IMR-90 (cell line): ENCODE data around the gene DNAJC7. TPM values are rescaled to one million over a fixed set of nuclear protein-coding genes. Genes with fewer than 3 reads are reported as not detected.

Experiments used
- ATAC-seq: fragments of 200-7000 bp; cut with Tn5 transposase; 2 replicates; pipeline ENCODE4 v1.9.1; 2020; ENCODE audit warnings: low read depth, mild to moderate bottlenecking, moderate library complexity
- BruUV-seq: library from RNA; stranded (reverse); fragments of 400-500 nt; replicated peaks from 2 replicates; lab custom pipeline; 2021; lab: Mats Ljungman, UMichigan
- CTCF ChIA-PET: fragments of 300-600 bp; formaldehyde crosslinking; extraction: SDS; loops from one replicate; lab custom pipeline; 2021; ENCODE audit warnings: antibody characterized with exemption; lab: Yijun Ruan, JAX
- POLR2A ChIA-PET: fragments of 300-600 bp; sonication (Branson Sonifier 250); formaldehyde crosslinking; loops from one replicate; lab custom pipeline; 2022; ENCODE audit warnings: antibody characterized with exemption; ENCODE audit not compliant: unreplicated experiment; lab: Charles Lee
- DNase-seq: peaks from one replicate; pipeline ENCODE4 v3.0.0; 2013
- H2AFZ ChIP-seq: replicated peaks from 2 replicates; pipeline ENCODE3; 2013; ENCODE audit warnings: low read length, mild to moderate bottlenecking; ENCODE audit not compliant: poor library complexity
- H2AK5ac ChIP-seq: 2 replicates; pipeline ENCODE4 v1.6.1; 2013; ENCODE audit warnings: low read depth, low read length, inconsistent platforms
- H2AK9ac ChIP-seq: replicated peaks from 2 replicates; pipeline ENCODE3; 2013; ENCODE audit warnings: mild to moderate bottlenecking, low read depth, low read length, moderate library complexity; ENCODE audit not compliant: poor library complexity
- H2BK120ac ChIP-seq: 2 replicates; pipeline ENCODE4 v1.6.1; 2013; ENCODE audit warnings: low read depth, low read length, inconsistent platforms
- H2BK15ac ChIP-seq: 3 replicates; pipeline ENCODE4 v1.6.1; 2013; ENCODE audit warnings: low read depth, low read length, inconsistent platforms
- H2BK20ac ChIP-seq: 2 replicates; pipeline ENCODE4 v1.6.1; 2013; ENCODE audit warnings: low read depth, mild to moderate bottlenecking, inconsistent platforms, low read length, moderate library complexity
- H2BK5ac ChIP-seq: 2 replicates; pipeline ENCODE4 v1.6.1; 2013; ENCODE audit warnings: mild to moderate bottlenecking, low read depth, low read length, inconsistent platforms; ENCODE audit not compliant: poor library complexity, severe bottlenecking
- H3K14ac ChIP-seq: replicated peaks from 2 replicates; pipeline ENCODE4 v1.6.1; 2013; ENCODE audit warnings: low read depth, low read length, inconsistent platforms
- H3K18ac ChIP-seq: 2 replicates; pipeline ENCODE4 v1.6.1; 2013; ENCODE audit warnings: low read depth, low read length, control low read depth
- H3K23ac ChIP-seq: 2 replicates; pipeline ENCODE4 v1.6.1; 2013; ENCODE audit warnings: low read depth, low read length, inconsistent platforms
- H3K27ac ChIP-seq: 2 replicates; pipeline ENCODE4 v1.5.1; 2013; ENCODE audit warnings: mild to moderate bottlenecking, control low read depth, low read length; ENCODE audit not compliant: insufficient read depth
- H3K27me3 ChIP-seq: 2 replicates; pipeline ENCODE4 v1.6.1; 2013; ENCODE audit warnings: low read length; ENCODE audit not compliant: control insufficient read depth, insufficient read depth
- H3K36me3 ChIP-seq: 2 replicates; pipeline ENCODE4 v1.6.1; 2013; ENCODE audit warnings: low read length, mixed read lengths; ENCODE audit not compliant: control insufficient read depth, insufficient read depth
- H3K4ac ChIP-seq: 2 replicates; pipeline ENCODE4 v1.6.1; 2013; ENCODE audit warnings: low read depth, low read length, inconsistent platforms
- H3K4me1 ChIP-seq: 2 replicates; pipeline ENCODE4 v1.6.1; 2013; ENCODE audit warnings: low read length, mixed read lengths; ENCODE audit not compliant: control insufficient read depth, insufficient read depth
- H3K4me2 ChIP-seq: 2 replicates; pipeline ENCODE4 v1.6.1; 2013; ENCODE audit warnings: low read depth, mild to moderate bottlenecking, control low read depth, low read length, moderate library complexity
- H3K4me3 ChIP-seq: 2 replicates; pipeline ENCODE4 v1.5.1; 2013; ENCODE audit warnings: low read depth, mild to moderate bottlenecking, control low read depth, low read length, moderate library complexity; ENCODE audit not compliant: insufficient read depth
- H3K56ac ChIP-seq: 2 replicates; pipeline ENCODE4 v1.6.1; 2013; ENCODE audit warnings: low read length, inconsistent platforms; ENCODE audit not compliant: insufficient read depth; ENCODE audit errors: extremely low read depth
- H3K79me1 ChIP-seq, 2 experiments: 2 replicates each; pipeline ENCODE4 v1.6.1; 2013; ENCODE audit warnings: low read length in 2 of 2, inconsistent platforms in 1 of 2, low read depth in 1 of 2
- H3K9ac ChIP-seq: 2 replicates; pipeline ENCODE4 v1.6.1; 2013; ENCODE audit warnings: low read depth, low read length, control low read depth
- H3K9me1 ChIP-seq: 2 replicates; pipeline ENCODE4 v1.6.1; 2013; ENCODE audit warnings: low read length, inconsistent platforms; ENCODE audit not compliant: insufficient read depth
- H3K9me3 ChIP-seq: 2 replicates; pipeline ENCODE4 v1.6.1; 2013; ENCODE audit warnings: low read length; ENCODE audit not compliant: control insufficient read depth, insufficient read depth
- H4K20me1 ChIP-seq: 2 replicates; pipeline ENCODE4 v1.6.1; 2013; ENCODE audit warnings: low read length, inconsistent platforms; ENCODE audit not compliant: insufficient read depth
- H4K5ac ChIP-seq: 2 replicates; pipeline ENCODE4 v1.6.1; 2013; ENCODE audit warnings: mild to moderate bottlenecking, low read depth, low read length, control low read depth
- H4K8ac ChIP-seq, 2 experiments: 2 replicates each; pipeline ENCODE4 v1.6.1; 2013; ENCODE audit warnings: low read depth in 2 of 2, low read length in 2 of 2, control low read depth in 1 of 2, inconsistent platforms in 1 of 2
- H4K91ac ChIP-seq: 2 replicates; pipeline ENCODE4 v1.6.1; 2013; ENCODE audit warnings: low read depth, low read length, inconsistent platforms; ENCODE audit not compliant: insufficient read depth
- BHLHE40 ChIP-seq: fragments of 150-350 bp; IDR thresholded peaks from 2 replicates; pipeline ENCODE4 v1.6.1; 2016; ENCODE audit warnings: mild to moderate bottlenecking, low read depth, low read length
- CHD1 ChIP-seq: IDR thresholded peaks from 2 replicates; pipeline ENCODE4 v1.6.1; 2012; ENCODE audit warnings: low read depth, low read length, improper control_type of control experiment
- RCOR1 ChIP-seq: IDR thresholded peaks from 2 replicates; pipeline ENCODE4 v1.6.1; 2012; ENCODE audit warnings: mild to moderate bottlenecking, low read length, improper control_type of control experiment; ENCODE audit not compliant: insufficient replicate concordance
- SMC3 ChIP-seq: fragments of 150-350 bp; IDR thresholded peaks from 2 replicates; pipeline ENCODE4 v1.6.1; 2016; ENCODE audit warnings: low read depth, mild to moderate bottlenecking, antibody characterized with exemption, low read length, moderate library complexity
- WGBS, 2 experiments: methylation state at CpG; one replicate each; pipeline versions ENCODE4 v1.1.5 to v1.1.7; 2013; ENCODE audit warnings: missing lambda C conversion rate in 2 of 2; ENCODE audit not compliant: insufficient read length in 1 of 2; ENCODE audit errors: extremely low coverage in 2 of 2; 5-methylcytosine and 5-hydroxymethylcytosine counted together
- dilution Hi-C: fragments of 300-500 bp; cut with HindIII; formaldehyde crosslinking; loops from one replicate; pipeline ENCODE4 v1.14.3; 2018; ENCODE audit warnings: low sequenced_read_pairs; ENCODE audit not compliant: unreplicated experiment
- in situ Hi-C: fragments of 300-500 bp; cut with MboI; formaldehyde crosslinking; loops from 3 replicates; pipeline ENCODE4 v1.14.3; 2019; ENCODE audit warnings: low sequenced_read_pairs, inconsistent platforms, mixed read lengths
- intact Hi-C: fragments of 100-400 bp; cut with micrococcal nuclease; formaldehyde crosslinking; loops from 2 replicates; pipeline ENCODE4 v1.10.0; 2022
- polyA plus RNA-seq, 3 experiments: library from polyadenylated mRNA; depleted of rRNA; stranded (reverse); fragments of >200 nt; gene quantifications; 2 replicates each; pipeline ENCODE4 v1.2.3, GENCODE V29; 2012; ENCODE audit warnings: low replicate concordance in 1 of 3
- total RNA-seq: library from RNA; depleted of rRNA; stranded (reverse); fragments of >200 nt; gene quantifications from 2 replicates; pipeline ENCODE4 v1.2.3, GENCODE V29; 2012
- TF ChIP-seq, protein P1 (sequence below): fragments of 150-350 bp; IDR thresholded peaks from 2 replicates; pipeline ENCODE4 v1.6.1; 2016; ENCODE audit warnings: low read depth, mild to moderate bottlenecking, low read length, moderate library complexity, borderline replicate concordance

Gene DNAJC7
- total and polyA plus RNA-seq, 2 of the 4 experiments (the other 2 are of a cell fraction): 49.3 to 71.7 TPM

DNA sequence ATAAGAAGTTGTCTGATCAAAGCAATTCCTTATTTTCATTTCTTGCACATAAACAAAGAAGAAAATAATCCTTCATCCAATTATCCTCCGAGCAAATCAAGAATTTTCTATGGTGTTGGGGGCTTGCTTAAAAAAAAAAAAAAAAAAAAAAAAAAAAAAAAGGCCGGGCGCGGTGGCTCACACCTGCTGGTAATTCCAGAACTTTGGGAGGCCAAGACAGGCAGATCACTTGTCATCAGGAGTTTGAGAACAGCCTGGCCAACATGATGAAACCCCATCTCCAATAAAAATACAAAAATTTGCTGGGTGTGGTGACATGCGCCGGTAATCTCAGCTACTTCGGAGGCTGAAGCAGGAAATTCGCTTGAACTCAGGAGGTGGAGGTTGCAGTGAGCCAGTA is 31.3 kb downstream of the DNAJC7 start:
- Histone ChIP-seq H4K91ac (no peak overlapping the region), H2AFZ (no peak overlapping the region), H3K9me3 (no peaks in the 10 kb centered on the region), H3K4me1 (no peaks in the 10 kb centered on the region), H3K4me2 (no peak overlapping the region), H2BK20ac (no peak overlapping the region), H2BK15ac (no peak overlapping the region), H4K5ac (no peak overlapping the region), H3K56ac (no peak overlapping the region), H3K18ac (no peak overlapping the region), H3K79me1 (peaks cover 22 to 42% of the 10 kb centered on the region in 2 experiments), H2BK5ac (no peak overlapping the region), H2AK9ac (no peak overlapping the region), H3K14ac (no peak overlapping the region), H3K4me3 (no peak overlapping the region), H3K9ac (no peak overlapping the region), H3K9me1 (no peaks in the 10 kb centered on the region), H4K8ac (no peak overlapping the region), H4K20me1 (no peaks in the 10 kb centered on the region), H3K36me3 (peaks cover 63% of the 10 kb centered on the region), H3K23ac (no peak overlapping the region), H2AK5ac (no peak overlapping the region), H3K4ac (no peak overlapping the region), H2BK120ac (no peak overlapping the region), H3K27me3 (no peaks in the 10 kb centered on the region), H3K27ac (no peak overlapping the region)
- no peak for TF ChIP-seq BHLHE40
- TF ChIP-seq CHD1: no peak
- no peak for TF ChIP-seq SMC3
- TF ChIP-seq RCOR1: no peak
- TF ChIP-seq, protein P1, sequence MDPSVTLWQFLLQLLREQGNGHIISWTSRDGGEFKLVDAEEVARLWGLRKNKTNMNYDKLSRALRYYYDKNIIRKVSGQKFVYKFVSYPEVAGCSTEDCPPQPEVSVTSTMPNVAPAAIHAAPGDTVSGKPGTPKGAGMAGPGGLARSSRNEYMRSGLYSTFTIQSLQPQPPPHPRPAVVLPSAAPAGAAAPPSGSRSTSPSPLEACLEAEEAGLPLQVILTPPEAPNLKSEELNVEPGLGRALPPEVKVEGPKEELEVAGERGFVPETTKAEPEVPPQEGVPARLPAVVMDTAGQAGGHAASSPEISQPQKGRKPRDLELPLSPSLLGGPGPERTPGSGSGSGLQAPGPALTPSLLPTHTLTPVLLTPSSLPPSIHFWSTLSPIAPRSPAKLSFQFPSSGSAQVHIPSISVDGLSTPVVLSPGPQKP: no peak
- ATAC-seq (no peak), DNase-seq (no peak)
- no TSS peak for BruUV-seq
- in situ Hi-C loops: no loop called here
- intact Hi-C loops: no loop called here
- dilution Hi-C loops: no loop called here
- WGBS, 2 experiments: 100% methylated on average over 3 of the region's 8 CpGs; no CpG with 5 or more reads in 1 of the 2 experiments
- ChIA-PET POLR2A (no interaction called here), CTCF (no interaction called here)
